Cardiac muscle cell (in vitro differentiated cells and primary cell): ENCODE measurements around the gene ARL6IP4. TPM values are rescaled to one million over a fixed set of nuclear protein-coding genes. Genes with fewer than 3 reads are reported as not detected.
"Not testable (repeated sequence)": the region's sequence is repeated elsewhere in the genome, so short reads cannot be mapped to it uniquely, and the experiment has no call there.

Experiments
- DNase-seq, 2 donors: peaks; one replicate each; pipeline versions ENCODE4 v3.0.0 to v3.0.0-alpha.2; 2010 to 2017; ENCODE audit warnings: low read depth in 1 of 2, low spot score in 1 of 2
- H3K27ac ChIP-seq: fragments of 200-600 bp; sonication (generic); 2 replicates; pipeline ENCODE4 v1.5.1; 2016
- H3K27me3 ChIP-seq: fragments of 200-600 bp; sonication (generic); 2 replicates; pipeline ENCODE4 v1.6.0; 2016; ENCODE audit warnings: control low read depth
- H3K36me3 ChIP-seq: fragments of 200-600 bp; sonication (generic); 2 replicates; pipeline ENCODE4 v1.5.1; 2016; ENCODE audit warnings: control low read depth
- H3K4me1 ChIP-seq: fragments of 200-600 bp; sonication (generic); 2 replicates; pipeline ENCODE4 v1.8.1; 2017; ENCODE audit warnings: low read depth, mild to moderate bottlenecking, mixed run types
- H3K4me3 ChIP-seq: fragments of 200-600 bp; sonication (generic); 2 replicates; pipeline ENCODE4 v1.5.1; 2016; ENCODE audit warnings: mild to moderate bottlenecking
- H3K9me3 ChIP-seq: fragments of 200-600 bp; sonication (generic); 2 replicates; pipeline ENCODE4 v1.5.1; 2017; ENCODE audit warnings: low read depth, mild to moderate bottlenecking, control low read depth
- CTCF ChIP-seq: IDR thresholded peaks from 2 replicates; pipeline ENCODE4 v1.5.1; 2012; ENCODE audit warnings: low read depth, mild to moderate bottlenecking, low read length
- polyA plus RNA-seq: library from polyadenylated mRNA; unstranded; fragments of >200 nt; fragmentation: Nextera tagmentation; extraction: Ambion mirVana; gene quantifications from 2 replicates; pipeline ENCODE4 v1.2.1, GENCODE V29; 2016
- total RNA-seq: library from RNA; depleted of rRNA; stranded (reverse); fragments of >200 nt; gene quantifications from 2 replicates; pipeline ENCODE4 v1.2.3, GENCODE V29; 2016

ARL6IP4 gene
- total and polyA plus RNA-seq, 2 experiments from 2014 or later, result 253 to 323 TPM

GRCh38 chr12:122939125-122939524, 41.4 kb upstream of the ARL6IP4 start:
- TF ChIP-seq CTCF, result no peak
- no peak for DNase-seq
- Histone ChIP-seq H3K27me3 (no peaks in the 10 kb centered on the region), H3K36me3 (no peaks in the 10 kb centered on the region), H3K27ac (no peak overlapping the region), H3K4me3 (no peak overlapping the region), H3K4me1 (no peaks in the 10 kb centered on the region), H3K9me3 (no peaks in the 10 kb centered on the region)

- not testable (repeated sequence) for H3K4me3 ChIP-seq, H3K36me3 ChIP-seq, H3K27me3 ChIP-seq, H3K4me1 ChIP-seq, H3K27ac ChIP-seq, H3K9me3 ChIP-seq
- DNase-seq, result peak in 1 of 2 donors; percentile 19
These were observed 39.1 kb upstream of the ARL6IP4 start for GRCh38 chr12:122941351-122941750.

- H3K4me1 ChIP-seq, result no peaks in the 10 kb centered on the region
- no peak overlapping the region for H3K4me3 ChIP-seq
- no peak for TF ChIP-seq CTCF
- no peaks in the 10 kb centered on the region for H3K36me3 ChIP-seq
- H3K27ac ChIP-seq, result no peak overlapping the region
- no peaks in the 10 kb centered on the region for H3K27me3 ChIP-seq
- no peaks in the 10 kb centered on the region for H3K9me3 ChIP-seq
- DNase-seq, result no peak
These were observed 37.8 kb upstream of the ARL6IP4 start for GRCh38 chr12:122942637-122943036.

GRCh38 chr12:122943196-122943595, 37.3 kb upstream of the ARL6IP4 start:
- TF ChIP-seq CTCF, result no peak
- peak in 1 of 2 donors; percentile 34 for DNase-seq
- H3K27ac ChIP-seq, result no peak overlapping the region

GRCh38 chr12:122944605-122945592, 35.6 kb upstream of the ARL6IP4 start:
- DNase-seq, result peak in 1 of 2 donors; percentile 58
- Histone ChIP-seq H3K27me3 (no peaks in the 10 kb centered on the region), H3K9me3 (no peaks in the 10 kb centered on the region), H3K27ac (no peak overlapping the region), H3K36me3 (no peaks in the 10 kb centered on the region), H3K4me1 (no peaks in the 10 kb centered on the region), H3K4me3 (no peak overlapping the region)
- no peak for TF ChIP-seq CTCF

More at GRCh38 chr12:122943196-122943595, 37.3 kb upstream of the ARL6IP4 start:
- Histone ChIP-seq H3K36me3 (no peaks in the 10 kb centered on the region), H3K27me3 (no peaks in the 10 kb centered on the region), H3K9me3 (no peaks in the 10 kb centered on the region), H3K4me1 (no peaks in the 10 kb centered on the region), H3K4me3 (no peak overlapping the region)

DNA sequence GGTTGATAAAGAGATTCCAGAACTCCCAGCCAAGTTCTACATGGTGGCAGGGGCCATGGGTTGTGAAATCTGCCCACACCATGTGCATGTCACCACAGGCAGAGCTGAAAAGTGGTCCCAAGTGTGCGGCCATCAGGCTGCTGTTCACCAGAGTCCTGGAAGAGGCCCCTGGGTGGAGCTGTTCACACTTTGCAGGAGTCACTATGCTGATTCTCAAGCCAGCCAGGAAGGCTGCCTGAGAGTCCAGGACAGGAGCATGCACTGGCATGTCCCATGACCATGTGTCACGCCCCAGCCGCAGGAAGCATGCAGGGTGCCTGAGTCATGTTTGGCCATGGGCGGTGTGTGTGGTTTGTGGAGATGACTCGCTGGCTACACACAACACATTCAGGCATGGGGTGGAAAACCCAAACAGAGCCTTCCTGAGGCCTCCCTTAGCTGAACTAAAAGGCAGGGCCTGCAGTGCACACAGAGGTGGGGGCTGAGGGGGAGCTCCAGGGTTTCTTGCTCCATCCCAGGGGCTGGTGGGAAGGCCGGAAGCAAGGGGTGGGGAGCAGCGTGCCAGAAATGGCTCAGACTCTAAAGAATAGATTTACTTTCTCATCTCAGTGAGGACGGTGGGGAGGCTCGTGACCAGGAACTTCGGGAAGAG, 33.7 kb upstream of the ARL6IP4 start:
- H3K27me3 ChIP-seq, result no peaks in the 10 kb centered on the region
- H3K36me3 ChIP-seq, result no peaks in the 10 kb centered on the region
- TF ChIP-seq CTCF, result peak; percentile 47
- H3K9me3 ChIP-seq, result no peaks in the 10 kb centered on the region
- H3K4me3 ChIP-seq, result no peak overlapping the region
- H3K27ac ChIP-seq, result no peak overlapping the region
- DNase-seq, result peak; percentile 35 to 97
- no peaks in the 10 kb centered on the region for H3K4me1 ChIP-seq
